DMS153 treated with DMSO at 0.1 percent for 48 hours (cell line): ENCODE measurements around the gene LRIT2.

ENCODE experiments used
- DNase-seq: peaks from one replicate; lab custom pipeline; 2025; ENCODE audit not compliant: unreplicated experiment; lab: John Stamatoyannopoulos, UW

LRIT2 gene, protein sequence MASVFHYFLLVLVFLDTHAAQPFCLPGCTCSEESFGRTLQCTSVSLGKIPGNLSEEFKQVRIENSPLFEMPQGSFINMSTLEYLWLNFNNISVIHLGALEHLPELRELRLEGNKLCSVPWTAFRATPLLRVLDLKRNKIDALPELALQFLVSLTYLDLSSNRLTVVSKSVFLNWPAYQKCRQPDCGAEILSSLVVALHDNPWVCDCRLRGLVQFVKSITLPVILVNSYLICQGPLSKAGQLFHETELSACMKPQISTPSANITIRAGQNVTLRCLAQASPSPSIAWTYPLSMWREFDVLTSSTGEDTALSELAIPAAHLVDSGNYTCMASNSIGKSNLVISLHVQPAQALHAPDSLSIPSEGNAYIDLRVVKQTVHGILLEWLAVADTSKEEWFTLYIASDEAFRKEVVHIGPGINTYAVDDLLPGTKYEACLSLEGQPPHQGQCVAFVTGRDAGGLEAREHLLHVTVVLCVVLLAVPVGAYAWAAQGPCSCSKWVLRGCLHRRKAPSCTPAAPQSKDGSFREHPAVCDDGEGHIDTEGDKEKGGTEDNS

DNA sequence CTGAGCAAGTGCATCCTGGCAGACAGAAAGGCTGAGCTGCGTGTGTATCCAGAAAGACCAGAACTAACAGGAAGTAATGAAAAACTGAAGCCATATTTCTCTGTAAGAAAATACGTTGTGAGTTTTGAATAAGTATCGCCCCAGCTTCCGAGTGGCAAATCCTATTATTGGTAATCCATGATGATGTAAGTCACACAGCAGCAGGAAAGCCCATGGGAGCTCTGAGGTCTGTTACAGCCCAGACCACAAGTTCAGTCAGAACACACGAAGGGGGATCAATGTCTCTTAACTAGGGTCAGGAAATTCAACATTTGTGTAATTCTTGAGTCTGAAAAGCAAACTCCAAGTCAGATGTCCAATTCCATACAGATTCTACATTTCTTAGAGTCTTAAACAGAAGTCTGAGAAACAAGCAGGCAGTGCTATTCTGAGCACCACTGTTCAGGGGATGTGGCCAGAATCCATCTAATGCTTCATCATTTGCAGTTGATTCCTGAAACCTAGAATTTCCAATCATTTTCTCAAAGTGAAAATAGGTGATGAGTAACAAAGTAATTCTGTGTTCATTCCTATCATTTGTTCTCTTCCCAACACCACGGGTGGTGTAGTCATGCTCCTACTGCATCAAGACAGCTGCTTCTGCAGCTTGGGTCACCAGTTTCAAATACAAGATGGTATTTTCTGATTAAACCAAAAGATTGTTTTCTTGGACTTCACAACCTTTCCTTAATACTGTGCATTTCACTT is at the start of gene LRIT2:
LRIT2 (minus strand) TSS at position 118 of the 747 bp plus-strand sequence; CDS start at position 94, 24 bp downstream.
- DNase-seq, result no peak

DNA sequence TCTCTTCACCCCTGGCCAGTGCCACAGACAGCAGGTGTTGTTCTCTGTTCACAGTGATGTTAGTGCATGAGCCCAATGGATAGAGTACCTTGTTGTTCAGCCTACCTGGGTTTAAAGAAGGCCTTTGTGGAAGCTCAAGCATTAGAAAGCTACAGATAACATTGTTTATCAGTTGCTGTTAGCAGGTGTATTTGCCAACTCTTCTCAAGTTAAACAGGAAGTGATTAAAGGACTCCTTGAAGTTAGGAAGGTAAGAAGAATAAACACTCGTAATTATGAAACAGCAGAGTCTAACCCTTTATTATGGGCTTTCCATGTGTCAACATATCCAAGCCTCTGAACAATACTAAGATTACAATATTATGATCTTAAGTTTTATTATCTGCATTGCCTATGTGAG is 45.4 kb upstream of the LRIT2 start:
- DNase-seq, result peak; percentile 91

DNA sequence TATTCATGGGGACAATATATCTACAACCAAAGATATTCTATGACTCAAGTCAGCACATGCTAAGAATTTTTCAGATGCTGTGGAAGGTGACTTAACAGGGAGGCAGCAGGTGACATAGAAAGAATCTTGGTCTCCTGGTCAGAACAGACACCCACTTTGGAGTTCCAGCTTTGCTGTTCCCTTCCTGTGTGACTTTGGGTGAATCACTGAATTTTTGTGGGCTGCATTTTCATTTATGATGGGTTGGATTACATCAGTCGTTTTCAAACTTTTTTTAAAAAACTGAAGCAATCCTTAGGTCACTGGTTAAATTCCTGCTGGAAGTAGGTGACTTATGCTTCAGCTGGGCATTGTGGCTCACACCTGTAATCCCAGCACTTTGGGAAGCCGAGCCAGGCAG is 44.4 kb upstream of the LRIT2 start:
- DNase-seq, result no peak

DNA sequence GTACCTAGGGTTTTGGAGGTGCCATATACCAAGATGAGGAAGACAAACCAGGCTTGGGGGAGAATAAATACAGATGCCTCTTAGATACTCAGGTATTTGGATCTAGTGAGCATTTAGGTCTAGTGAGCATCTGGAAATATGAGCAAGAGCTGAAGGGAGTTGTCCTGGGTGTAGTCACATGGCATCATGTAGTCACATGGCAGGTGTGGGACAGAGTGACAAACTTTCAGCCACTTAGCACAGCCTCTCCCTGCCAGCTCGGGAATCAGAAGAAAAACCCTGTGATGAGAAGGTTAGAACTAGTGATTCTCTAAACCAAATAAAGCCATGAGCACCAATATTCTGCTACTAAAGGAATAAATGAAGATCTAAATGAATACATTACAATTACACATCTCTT is 43.8 kb upstream of the LRIT2 start:
- no peak for DNase-seq

DNA sequence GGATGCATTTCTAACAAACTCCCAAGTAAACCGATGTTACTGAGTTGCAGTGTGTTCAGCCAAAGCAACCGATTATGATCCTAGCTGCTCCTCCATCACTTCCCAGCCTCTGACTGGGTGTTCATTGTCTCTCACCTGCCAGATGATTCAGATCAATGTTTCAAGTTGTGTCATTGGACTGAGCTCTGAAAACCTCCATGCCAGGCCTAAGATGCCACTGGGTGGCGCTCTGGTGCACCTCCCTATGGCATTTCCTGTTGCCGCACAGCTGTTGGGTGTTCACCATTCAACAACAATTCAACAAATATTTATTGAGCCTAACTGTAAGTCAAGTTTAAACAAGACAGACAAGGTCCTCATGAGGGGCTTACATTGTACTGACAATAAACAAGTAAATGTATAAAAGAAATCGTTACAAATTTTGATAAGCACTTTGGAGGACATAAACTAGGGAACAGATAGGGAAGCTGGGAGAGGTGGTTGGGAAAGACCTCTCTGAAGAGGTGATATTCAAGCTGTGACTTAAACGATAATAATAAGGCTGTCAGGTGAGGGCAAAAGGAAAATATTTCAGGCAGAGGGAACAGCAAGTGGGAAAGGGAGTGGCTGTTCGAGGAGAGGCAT is 42.3 kb upstream of the LRIT2 start:
- DNase-seq, result peak; percentile 79

DNA sequence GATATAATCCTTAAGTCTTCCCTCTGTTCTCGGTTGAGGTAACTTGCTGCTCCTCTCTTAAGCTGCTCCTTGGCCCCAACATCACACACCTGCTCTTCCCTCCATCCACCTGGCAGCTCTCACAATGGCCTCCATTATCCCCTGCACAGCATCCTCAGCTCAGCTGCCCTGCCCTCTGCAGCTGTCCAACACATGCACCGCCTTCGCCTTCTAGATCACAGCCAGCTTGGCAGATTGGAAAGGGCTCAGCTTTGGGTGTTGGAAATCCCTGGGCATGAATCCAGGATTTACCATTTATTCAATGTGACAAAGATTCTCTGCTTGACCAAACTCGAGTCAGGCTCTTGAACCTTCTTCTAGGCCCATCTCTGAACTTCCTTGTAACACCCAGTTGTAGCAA is 40.1 kb upstream of the LRIT2 start:
- peak; percentile 36 for DNase-seq

DNA sequence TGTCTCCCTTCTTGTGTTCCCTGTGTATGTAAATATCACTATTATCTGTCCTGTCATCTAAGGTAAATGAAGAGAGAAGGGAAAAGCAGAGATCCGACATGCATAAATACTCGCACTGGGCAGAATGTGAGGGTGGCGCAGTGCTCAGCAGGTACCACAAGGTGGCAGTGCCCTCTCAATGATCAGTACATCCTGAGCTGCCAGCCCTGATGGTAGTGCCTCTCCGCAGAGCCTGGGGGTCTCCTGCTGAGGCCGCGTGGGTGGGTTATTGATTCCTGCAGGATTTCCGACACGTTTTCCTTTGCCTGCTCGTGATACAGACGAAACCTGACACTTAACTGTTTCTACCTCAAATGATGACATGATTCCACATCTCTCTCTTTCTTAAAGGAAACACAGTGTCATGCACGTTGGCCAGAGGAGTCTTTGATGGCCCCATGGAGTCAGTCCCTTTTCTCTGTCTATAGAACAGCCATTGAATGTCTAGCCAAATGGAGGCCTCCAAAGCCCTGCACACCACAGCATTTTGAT is 39.3 kb upstream of the LRIT2 start:
- peak; percentile 66 for DNase-seq

DNA sequence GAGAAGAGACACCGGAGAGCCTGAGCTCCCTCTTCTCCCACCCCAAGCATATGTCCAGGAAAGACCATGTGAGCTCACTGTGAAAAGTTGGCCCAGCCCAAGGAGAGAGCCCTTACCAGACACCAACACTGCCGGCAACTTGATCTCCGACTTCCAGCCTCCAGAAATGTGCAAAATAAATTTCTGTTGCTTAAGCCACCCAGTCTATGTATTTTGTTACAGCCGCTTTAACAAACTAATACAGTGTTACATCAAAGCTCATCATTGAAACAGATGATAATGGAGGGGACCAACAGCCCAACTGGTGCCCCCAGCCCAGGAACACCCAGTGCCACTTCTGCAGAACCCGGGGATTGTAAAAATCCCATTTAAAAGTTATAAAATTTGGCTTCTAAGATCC is 38.4 kb upstream of the LRIT2 start:
- no peak for DNase-seq

DNA sequence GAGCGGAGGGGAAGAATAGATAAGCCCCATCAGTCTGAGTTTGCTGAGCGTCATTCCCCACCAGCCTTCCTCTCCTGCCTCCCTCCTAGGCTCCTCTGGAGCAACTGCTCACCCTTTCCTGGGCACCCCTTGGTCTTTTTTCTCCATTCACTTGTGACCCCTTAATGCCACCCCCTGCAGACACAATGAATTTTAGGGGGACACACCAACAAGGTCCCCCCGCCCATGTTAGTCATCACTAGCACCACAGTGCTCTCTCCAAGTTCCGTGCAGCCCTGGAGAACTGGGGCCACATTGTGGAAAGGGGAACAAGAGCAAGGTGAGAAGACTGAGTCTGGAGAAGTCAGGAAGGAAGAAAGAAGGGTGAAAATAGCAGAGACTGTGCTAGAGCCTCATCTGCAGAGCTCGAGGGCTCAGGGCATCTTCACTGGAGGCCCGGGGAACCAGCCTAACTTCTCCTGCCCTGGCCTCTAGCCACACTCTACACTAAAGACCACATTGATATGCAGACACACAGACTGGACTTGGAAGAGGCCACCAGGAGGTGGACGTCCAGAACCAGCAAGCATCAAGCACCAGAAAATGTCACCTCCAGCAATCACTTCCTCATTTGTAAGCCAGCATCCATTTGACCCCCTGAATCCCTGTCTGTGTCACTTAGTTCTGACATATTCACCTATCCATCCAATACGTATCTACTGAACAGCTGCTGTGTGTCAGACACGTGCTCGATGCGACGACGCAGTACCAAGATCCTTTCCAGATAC is 37.0 kb upstream of the LRIT2 start:
- DNase-seq, result no peak

DNA sequence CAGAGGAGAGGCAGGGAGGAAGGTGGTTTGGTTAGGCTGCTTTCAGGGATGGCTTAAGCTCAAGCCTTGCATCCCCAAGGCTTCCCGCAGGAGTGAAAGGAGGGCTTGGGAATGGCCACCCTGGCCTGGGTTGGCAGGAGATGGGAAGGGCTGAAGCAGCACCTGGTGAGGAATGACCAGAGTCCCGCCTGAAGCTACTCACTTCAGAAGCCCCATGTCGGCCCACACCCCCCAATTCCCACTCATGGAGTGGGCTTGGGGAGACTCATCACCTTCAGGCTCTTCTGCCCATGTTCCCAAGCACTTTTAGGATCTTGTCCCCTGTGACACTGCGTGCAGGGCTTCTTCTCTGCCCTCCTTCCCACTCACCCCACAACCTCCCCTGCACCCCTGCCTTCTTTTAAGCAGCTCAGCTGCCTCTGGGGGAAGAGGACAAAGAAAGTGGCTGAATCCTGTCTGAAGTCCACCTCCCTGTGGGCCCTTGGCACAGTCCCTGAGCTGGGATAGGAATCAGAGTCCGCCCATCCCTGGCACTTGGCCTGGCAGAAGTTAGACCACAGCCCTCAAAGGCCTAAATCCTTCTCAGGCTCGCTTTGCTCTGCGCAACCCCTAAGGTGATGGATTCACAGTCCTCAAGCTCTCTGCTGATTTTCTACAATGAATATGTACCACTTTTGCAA is 36.0 kb upstream of the LRIT2 start:
- DNase-seq, result no peak

DNA sequence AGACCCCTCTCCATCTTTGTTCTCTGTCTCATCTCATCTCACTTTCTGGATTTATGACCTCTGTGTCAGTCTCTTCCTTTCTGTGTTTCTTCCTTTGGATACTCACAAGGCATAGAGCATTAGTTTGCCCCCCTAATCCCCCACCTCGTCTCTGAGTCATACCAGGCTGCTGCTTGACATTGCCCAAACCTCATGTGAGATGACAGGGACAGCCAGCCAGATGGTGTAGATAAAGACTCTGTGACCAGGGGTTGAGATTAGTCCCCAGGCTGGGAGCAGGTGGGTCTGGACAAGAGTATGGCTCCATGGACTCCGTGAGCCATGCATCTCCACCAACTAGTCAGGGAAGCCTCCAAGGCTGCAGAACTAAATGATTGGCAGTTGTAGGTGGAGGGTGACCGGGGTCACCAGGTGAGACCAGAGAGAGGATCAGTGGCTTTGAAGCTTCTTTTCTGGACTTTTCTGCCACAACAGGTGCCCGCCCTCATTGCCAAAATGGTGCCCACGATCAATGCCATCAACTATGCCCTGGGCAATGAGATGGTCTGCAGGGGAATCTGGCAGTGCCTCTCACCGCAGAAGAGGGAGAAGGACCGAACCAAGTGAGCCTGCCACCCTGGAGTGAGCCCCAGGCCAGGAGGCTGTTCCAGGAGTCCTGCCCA is 32.8 kb upstream of the LRIT2 start:
- no peak for DNase-seq

DNA sequence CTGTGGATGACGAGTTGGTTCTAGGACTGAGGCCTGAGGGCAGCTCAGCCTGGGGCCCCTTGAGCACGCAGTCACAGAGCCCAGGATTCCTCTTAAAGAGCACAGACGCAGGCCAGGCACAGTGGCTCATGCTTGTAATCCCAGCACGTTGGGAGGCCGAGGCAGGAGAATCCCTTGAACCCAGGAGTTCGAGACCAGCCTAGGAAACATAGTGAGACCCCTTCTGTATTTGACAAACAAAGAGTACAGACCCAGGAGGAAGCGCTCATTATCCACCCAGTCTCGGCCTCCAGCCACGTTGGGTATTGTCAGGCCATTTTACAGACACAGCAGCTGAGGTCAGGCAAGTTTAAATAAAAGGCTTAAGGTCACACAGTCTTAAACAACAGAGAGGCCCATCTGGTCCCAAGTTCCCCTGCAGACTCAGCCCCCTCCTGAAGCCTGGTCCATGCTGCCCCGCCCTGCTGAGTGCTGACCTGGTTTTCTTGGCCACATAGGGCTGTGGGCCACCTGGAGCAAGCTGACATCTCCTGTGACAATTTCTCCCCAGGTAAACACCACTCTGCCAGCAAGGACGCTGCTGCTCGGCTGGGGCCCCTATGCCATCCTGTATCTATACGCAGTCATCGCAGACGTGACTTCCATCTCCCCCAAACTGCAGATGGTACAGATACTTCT is 32.1 kb upstream of the LRIT2 start:
- no peak for DNase-seq

DNA sequence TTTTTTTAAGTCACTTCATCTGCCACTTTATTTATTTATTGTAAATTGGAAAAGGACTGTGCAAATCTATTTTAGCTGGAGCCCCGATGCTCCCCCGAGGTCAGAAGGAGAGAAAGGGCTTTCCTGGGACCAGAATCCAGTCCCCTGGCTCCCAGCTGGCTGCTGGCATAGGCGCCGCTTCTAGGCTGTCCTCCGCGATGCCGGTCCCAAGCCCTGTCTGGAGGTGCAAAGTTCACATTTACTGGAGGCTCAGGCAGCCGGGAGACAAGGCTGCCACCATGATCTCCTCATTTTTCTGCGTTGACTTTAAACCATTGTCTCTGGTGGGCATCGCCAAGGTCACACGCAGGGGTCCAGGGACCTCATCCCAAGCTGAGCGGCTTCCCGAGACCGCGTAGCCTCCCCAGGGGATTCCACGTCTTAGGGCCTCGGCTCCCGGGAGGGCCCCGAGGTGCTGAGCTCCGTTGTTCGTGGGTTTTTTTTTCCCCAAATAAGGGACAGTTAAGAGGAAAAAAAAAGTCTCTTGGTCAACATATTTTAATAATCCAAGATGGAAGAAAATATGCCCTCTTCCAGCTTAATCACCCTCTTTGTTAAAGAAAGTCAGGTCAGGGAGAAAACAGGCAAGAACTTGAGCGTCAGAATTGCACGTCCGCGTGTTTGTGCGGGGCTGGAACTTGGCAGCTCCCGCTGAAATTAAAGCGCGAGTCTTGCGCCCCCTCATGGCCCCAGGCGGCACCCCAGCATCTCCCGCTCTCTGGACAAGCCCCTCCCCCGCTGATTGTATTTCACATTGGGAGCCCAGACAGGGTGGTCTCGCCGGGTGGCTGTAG is 31.4 kb upstream of the LRIT2 start:
- DNase-seq, result no peak

DNA sequence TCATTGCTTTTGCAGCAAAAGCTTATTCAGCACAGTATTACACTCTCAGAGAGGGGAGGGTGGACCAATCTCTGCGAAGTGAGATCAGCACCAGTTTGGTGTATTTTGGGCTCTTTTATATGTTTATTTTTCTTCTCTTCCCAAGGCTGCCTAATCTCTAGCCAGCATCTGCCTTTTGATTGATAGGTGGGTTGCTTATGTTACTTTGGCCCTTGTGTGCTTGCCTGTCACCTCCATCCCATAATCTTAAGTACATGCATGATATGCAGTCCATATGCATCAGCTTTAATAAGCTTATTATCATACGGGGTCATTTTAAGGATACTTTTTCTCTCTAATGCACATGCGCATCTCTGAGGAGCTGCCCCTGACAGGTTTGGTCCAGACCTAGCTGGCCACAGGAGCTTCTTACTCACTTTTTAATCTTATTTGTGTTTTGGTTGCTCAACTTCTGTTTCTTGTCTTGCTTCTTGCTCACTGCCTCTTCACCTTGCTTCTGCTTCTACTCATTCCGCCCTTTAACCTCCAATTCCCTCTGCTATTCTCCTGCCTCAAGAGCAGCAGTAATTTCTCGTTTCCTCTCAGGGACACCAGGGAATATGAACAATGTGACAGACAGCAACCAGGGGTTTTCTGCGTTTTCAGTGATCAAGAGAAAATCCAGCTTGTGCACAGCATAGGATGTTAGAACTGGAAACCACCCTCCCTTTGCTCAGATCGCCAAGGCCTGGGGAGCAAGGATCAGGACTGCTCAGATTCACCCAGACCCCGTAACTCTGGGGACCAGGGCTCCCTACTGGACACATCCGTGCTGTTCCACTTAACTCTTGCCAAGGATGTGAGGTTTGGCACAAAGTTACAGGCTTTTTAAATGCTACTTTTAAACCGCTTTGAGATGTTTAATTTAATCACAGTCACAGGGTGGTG is 29.5 kb upstream of the LRIT2 start:
- no peak for DNase-seq

DNA sequence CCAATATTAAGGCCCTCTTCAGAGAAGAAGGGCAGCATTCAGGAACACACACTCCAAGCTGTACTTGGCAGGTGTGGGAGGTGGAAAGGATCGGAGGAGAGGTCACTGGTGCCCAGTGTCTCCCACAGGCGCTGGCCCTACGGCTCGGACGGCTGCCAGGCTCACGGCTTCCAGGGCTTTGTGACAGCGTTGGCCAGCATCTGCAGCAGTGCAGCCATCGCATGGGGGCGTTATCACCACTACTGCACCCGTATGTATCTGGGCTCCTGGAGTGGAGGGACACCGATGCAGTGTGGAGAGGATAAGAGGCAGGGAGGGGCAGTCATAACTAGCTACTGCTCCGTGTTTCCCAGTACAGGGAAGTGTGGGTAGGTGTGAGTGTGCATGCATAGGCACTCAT is 23.4 kb upstream of the LRIT2 start:
- no peak for DNase-seq

DNA sequence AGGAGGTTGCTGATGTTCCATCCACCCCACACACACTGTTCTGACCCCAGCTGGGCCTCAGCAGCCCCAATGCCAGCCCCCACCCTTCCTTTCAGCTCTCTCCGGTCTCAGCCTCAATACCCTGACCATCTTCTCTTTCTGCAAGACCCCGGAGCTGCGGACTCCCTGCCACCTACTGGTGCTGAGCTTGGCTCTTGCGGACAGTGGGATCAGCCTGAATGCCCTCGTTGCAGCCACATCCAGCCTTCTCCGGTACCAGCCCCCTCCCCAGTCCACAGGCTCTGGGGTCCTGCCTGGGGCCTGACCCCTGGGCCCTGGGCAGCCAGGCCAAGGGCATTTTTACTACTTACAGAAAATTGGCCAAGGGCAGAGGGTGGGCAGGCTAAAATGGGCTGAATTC is 22.2 kb upstream of the LRIT2 start:
- DNase-seq, result no peak

DNA sequence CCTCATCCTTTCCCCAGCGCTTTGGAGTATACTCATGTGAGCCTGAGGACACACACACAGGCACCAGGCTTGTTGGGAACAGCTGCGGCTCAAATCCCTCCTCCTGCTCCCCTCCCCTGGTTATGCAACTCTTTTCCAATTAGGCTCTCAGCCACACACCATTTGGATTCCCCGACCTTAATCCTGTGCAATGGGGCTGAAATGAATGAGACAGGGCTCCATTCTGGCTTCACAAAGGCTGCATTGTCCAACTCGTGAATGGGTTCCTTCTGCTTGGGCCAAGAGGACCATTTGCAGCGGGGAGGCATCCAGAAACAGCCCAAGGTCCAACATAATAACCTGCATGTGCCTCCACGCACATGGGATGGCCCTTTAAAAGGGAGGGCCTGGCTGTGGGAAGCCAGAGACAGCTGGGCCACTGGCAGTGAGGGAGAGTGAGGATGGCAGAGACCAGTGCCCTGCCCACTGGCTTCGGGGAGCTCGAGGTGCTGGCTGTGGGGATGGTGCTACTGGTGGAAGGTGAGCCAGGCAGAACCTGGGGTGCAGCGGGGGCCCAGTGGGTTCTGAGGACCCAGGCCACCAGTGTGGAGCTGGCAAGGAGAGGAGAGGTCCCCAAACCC is 19.4 kb upstream of the LRIT2 start, which contains the start of gene RGR:
RGR (plus strand) TSS at position 403 of the 620 bp plus-strand sequence; CDS start at position 441, 38 bp downstream.
- no peak for DNase-seq
